Muscle of arm (tissue), 12 donors: ENCODE data around the gene MROH7. TPM values are rescaled to one million over a fixed set of nuclear protein-coding genes. Genes with fewer than 3 reads are reported as not detected.
"Not testable (repeated sequence)": the region's sequence is repeated elsewhere in the genome, so short reads cannot be mapped to it uniquely, and the experiment has no call there.

Experiments used
- DNase-seq: peaks from one replicate; pipeline ENCODE4 v3.0.0-alpha.2; 2013
- polyA plus RNA-seq, 12 donors: library from polyadenylated mRNA; unstranded; fragments of 120-200 nt; gene quantifications; one replicate each; pipeline ENCODE4 v1.2.1, GENCODE V29; 2013; ENCODE audit not compliant: insufficient read length in 12 of 12

MROH7 gene
- polyA plus RNA-seq, 12 donors: 1.5 to 12.7 (median 4.2) TPM; not detected in 1

GRCh38 chr1:54609301-54609921 lies 32.2 kb upstream of the MROH7 start:
- peak; percentile 17 for DNase-seq

DNA sequence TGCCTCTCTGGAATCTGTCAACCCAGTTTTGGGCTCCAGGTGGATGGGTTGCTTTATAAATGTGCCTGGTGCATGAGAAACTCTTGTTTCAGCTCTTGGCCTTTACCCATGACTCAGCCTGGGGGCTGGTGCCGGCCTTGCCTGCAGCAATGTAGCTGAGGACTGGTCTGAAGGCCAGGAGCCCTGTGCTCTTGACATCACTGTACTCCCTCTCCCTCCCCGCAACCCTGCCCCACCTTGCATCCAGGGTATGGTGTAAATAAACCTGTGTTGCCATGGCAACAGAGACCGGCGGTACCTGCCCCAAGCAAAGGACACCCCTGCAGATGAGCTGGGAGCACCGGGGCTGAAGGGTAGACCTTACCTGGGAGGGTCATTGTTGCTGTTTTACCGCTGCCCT lies 31.5 kb upstream of the MROH7 start:
- no peak for DNase-seq

DNA sequence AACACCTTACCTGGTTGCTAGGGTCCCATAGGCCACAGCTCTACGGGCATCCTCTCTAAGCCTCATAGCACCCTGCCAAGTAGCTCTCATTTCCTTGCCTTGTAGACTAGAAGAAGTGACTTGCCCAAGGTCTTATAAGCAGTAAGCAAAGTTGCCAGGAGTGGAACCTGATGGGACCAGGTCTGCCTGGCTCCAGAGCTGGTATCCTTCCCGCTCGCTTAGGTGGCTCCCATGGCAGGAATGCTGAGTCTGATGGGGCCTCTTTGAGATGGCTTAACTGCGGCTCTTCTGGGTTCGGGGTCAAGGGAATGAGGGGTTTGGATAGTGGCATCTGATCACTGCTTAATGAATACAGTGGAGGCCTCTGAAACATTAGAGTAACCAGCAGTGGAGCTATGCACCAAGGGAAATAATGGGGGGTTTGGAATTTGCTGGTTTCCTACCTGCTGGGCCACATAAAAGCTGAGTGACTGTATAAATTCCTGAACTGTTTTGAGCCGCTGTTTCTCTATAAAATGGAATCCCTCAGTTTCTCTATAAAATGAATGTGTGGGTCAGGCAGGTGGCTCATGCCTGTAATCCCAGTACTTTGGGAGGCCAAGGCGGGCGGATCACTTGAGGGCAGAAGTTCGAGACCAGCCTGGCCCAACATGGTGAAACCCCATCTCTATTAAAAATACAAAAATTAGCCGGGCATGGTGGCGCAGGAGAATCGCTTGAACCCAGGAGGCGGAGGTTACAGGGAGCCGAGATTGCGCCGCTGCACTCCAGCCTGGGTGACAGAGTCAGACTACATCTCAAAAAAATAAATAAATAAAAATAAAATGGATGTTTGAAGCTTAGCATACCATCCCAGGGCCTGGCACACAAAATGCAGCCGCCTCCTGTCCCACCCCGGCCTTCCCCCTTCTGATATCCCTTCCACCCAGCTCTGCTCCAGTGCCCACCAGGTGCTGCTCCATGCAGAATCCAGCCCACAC lies 30.7 kb upstream of the MROH7 start:
- no peak for DNase-seq

DNA sequence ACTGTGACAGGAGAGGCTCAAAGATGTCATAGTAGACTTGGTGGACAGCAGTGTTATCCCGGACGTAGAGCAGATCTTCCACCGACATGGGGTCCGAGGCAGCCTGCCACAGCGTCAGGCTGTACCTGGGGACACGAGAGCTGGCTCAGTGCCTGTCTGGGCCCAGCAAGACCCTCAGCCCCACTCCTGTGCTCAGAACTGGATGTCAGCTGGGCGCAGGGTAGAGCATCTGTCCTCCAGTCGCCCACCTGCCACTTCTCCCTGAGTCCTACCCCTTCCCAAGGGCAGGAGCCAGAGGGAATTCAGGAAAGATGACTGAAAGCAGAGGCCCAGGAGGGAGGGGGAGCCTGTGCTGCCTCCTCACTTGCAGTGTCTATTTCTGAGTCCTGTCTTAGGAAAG lies 30.0 kb upstream of the MROH7 start:
- no peak for DNase-seq

- DNase-seq: no peak
Measured at GRCh38 chr1:54614024-54614423, 27.6 kb upstream of the MROH7 start.

DNA sequence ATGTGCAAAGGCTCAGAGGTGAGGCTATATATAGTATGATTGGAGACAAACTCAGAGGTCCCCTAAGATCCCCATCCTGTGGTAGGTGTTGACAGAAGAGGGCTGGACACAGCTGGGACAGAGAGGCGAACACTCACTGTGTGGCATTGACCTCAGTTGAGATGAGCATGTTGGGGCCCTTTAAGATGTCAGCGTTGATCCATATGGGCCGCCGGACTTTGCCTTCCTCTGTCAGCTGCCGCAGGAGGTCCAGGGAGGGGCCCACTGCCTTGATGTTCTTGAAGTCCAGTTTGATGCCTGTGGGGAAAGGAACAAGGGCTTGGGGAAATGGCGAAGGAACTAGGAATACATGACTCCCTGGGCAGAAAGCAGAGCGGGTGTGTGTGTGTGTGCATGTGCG lies 27.0 kb upstream of the MROH7 start:
- DNase-seq: no peak

- no peak for DNase-seq
Measured at GRCh38 chr1:54615531-54616279, 25.9 kb upstream of the MROH7 start.

- no peak for DNase-seq
Measured at GRCh38 chr1:54619749-54620148, 21.8 kb upstream of the MROH7 start.

GRCh38 chr1:54623216-54624007 lies 18.2 kb upstream of the MROH7 start, which contains the start of gene FAM151A:
FAM151A (minus strand) TSS chr1:54623525; CDS start chr1:54623395, 130 bp downstream.
- no peak for DNase-seq

DNA sequence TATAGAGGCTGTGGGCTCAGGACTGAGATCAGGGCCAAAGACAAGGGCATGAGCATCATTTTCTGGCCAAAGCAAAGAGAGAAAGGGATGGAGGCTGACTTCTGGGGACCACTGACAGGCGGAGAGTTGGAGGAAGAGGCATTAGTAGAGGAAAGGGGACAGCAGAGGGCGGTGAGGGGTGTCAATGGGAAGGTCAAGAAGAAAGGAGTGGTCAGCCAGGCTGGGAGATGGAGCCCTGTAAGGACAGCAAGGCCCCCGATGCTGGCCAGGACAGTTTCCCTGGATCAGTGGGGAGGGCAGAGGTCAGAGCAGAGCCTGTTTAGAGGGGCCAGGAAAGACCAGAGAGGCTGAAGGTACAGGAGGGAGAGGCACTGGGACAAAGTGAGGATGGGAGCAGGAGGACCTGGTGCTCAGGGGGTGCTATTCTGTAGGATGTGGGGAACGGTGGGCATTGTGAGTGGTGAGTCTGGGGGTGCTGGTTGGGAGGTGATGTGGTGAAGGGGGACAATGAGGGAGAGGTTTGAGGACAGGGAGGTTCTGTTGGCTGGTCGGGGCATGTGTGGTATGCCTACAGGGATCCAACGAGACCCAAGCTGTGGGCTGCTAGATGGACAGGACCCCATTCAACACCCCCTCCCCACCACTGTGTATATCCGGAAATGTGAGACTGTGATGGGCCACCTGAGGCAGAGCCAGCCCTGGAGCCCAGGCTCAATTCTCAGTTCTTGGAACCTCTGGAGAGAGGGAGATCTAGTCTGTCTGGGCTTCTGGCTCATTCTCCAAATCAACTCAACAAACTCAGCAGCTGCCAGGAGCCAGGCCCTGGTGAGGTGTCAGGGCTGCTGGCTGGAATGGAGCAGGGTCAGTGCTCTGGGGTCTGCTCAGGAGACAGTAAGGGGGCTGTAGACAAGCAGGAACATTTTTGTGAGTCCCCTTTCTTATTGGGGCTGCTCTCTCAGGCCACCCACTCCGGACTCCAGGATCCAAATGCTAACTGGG lies 16.8 kb upstream of the MROH7 start:
- no peak for DNase-seq

DNA sequence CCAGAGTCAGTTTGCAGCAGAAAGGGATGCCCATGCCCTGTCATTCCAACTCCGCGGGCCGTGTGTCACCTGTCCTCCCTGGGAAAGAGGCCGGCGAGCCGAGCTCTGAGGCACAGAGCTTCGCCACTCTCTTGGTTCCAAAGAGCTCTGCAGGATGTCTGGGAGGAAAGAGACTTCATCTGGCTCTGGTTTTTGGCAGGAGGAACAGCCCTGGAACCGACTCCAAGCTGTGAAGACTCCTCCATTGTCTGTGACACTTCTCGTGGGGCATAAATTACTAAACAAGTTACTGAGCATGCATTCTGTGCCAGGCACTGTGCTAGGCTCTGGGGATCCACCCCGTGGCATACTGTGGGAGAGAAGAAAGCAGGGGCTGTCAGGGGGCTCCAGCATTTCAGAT lies 14.4 kb upstream of the MROH7 start:
- no peak for DNase-seq

DNA sequence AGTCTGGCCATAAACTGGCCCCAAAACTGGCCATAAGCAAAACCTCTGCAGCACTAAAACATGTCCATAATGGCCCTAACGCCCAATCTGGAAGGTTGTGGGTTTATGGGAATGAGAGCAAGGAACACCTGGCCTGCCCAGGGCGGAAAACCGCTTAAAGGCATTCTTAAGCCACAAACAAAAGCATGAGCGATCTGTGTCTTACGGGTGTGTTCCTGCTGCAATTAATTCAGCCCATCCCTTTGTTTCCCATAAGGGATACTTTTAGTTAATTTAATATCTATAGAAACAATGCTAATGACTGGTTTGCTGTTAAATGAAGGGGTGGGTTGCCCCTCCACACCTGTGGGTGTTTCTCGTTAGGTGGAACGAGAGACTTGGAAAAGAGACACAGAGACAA lies 5.8 kb upstream of the MROH7 start:
- DNase-seq: not testable (repeated sequence)

DNA sequence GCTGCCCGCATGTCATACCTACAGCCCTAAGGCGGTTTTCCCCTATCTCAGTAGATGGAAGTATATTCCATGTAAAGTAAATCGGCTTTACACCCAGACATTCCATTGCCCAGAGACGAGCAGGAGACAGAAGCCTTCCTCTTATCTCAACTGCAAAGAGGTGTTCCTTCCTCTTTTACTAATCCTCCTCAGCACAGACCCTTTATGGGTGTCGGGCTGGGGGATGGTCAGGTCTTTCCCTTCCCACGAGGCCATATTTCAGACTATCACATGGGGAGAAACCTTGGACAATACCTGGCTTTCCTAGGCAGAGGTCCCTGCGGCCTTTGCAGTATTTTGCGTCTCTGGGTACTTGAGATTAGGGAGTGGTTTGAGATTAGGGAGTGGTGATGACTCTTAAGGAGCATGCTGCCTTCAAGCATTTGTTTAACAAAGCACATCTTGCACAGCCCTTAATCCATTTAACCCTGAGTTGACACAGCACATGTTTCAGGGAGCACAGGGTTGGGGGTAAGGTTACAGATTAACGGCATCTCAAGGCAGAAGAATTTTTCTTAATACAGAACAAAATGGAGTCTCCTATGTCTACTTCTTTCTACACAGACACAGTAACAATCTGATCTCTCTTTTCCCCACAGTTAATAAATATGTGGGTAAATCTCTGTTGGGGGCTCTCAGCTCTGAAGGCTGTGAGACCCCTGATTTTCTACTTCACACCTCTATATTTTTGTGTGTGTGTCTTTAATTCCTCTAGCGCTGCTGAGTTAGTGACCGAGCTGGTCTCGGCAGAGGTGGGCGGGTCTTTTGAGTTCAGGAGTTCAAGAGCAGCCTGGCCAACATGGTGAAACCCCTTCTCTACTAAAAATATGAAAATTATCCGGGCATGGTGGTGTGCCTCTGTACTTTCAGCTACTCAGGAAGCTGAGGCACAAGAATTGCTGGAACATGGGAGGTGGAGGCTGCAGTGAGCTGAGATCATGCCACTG lies 4.8 kb upstream of the MROH7 start:
- not testable (repeated sequence) for DNase-seq

DNA sequence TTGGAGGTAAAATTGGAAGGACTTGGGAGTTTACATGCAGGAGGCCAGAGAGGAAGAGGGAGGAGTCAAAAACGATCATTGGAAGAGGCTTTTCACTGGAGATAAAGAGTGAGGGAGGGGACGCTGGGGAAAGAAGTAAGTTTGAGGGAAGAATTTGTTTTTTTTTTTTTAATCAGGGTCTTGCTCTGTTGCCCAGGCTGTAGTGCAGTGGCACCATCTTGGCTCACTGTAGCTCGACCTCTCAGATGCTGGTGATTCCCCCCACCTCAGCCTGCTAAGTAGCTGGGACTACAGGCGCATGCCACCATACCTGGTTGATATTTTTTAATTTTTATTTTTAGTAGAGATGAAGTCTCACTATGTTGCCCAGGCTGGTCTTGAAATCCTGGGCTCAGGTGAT lies 1.2 kb upstream of the MROH7 start:
- DNase-seq: no peak

GRCh38 chr1:54643736-54644135 lies 2.1 kb downstream of the MROH7 start:
- no peak for DNase-seq

GRCh38 chr1:54645806-54646676 lies 4.5 kb downstream of the MROH7 start:
- DNase-seq: peak; percentile 15

DNA sequence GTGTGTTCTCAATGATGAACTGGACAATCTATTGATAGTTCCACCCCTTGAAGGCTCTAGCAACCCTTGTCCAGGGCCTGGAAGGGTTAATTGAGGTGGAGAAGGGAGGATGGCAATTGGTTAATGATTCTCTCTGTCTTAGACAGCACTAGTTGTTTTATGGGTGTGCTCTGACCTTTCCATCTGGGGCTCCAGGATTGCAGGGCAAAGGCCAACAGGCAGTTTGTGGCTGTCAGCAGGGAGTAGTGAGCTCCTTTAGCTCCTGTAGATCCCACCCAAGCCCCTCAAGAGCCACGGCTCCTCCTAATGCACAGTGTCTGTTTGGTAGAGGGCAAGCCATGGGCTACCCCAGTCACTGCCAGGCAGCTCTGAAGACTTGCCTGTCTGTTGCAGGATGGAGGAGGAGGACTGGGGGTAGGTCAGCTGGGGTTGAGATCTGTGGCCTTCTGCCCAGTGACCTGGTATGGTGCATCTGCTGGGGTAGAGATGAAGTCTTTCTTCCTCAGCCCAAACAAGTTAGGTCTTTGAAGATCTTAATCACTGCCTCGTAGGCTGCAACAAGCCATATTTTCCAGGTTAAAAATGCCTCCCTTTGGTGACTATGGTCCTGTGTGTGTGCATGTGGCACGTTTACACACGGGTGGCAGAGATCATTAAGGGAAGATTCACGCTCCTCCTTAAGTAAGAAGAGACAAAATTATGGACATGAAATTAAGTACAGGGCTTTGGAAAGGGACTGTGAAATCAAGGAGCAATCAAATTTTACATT lies 7.7 kb downstream of the MROH7 start:
- DNase-seq: no peak
